ENCODE results near the gene AK4. TPM values are rescaled to one million over a fixed set of nuclear protein-coding genes. Genes with fewer than 3 reads are reported as not detected.

AK4 gene
- total and polyA plus RNA-seq, 2 experiments from 2014 or later = 61.5 to 76.1 TPM

DNA sequence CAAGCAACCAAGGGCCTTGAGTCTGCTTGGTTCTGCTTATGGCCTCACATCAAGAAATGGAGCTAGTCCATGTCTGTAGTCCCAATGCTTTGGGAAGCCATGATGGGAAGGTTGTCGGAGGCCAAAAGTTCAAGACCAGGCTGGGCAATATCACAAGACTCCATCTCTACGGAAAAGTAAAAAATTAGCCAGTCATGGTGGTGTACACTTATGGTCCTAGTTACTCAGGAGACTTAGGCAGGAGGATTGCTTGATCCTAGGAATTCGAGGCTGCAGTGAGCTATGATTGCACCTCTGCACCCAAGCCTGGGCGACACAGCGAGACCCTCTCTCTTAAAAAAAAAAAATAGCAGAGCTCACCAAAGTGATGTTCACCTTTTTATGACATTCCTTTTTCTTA is 81.2 kb downstream of the AK4 start:
- H3K36me3 ChIP-seq (replicated peaks; ENCODE audit: insufficient read depth, low read depth) = no peaks in the 10 kb centered on the region
- H3K4me2 ChIP-seq = no peak overlapping the region
- H2AFZ ChIP-seq = no peak overlapping the region
- H3K27me3 ChIP-seq = no peaks in the 10 kb centered on the region
- H3K4me1 ChIP-seq (ENCODE audit: insufficient read depth) = no peaks in the 10 kb centered on the region
- H4K20me1 ChIP-seq (ENCODE audit: insufficient read depth, poor library complexity, severe bottlenecking) = no peaks in the 10 kb centered on the region
- no peaks in the 10 kb centered on the region for H3K9me2 ChIP-seq (replicated peaks; ENCODE audit: insufficient read depth)
- H3K79me2 ChIP-seq = no peaks in the 10 kb centered on the region
- H3K9me3 ChIP-seq (ENCODE audit: low read depth) = no peaks in the 10 kb centered on the region
- TF ChIP-seq EZH2 (IDR thresholded peaks at IDR 0.05; ENCODE audit: borderline replicate concordance) = no peak
- no peak for TF ChIP-seq EZH2phosphoT487 (IDR thresholded peaks at IDR 0.05; ENCODE audit: low read depth, severe bottlenecking, unreplicated experiment)
- TF ChIP-seq, protein P1, sequence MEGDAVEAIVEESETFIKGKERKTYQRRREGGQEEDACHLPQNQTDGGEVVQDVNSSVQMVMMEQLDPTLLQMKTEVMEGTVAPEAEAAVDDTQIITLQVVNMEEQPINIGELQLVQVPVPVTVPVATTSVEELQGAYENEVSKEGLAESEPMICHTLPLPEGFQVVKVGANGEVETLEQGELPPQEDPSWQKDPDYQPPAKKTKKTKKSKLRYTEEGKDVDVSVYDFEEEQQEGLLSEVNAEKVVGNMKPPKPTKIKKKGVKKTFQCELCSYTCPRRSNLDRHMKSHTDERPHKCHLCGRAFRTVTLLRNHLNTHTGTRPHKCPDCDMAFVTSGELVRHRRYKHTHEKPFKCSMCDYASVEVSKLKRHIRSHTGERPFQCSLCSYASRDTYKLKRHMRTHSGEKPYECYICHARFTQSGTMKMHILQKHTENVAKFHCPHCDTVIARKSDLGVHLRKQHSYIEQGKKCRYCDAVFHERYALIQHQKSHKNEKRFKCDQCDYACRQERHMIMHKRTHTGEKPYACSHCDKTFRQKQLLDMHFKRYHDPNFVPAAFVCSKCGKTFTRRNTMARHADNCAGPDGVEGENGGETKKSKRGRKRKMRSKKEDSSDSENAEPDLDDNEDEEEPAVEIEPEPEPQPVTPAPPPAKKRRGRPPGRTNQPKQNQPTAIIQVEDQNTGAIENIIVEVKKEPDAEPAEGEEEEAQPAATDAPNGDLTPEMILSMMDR (IDR thresholded peaks at IDR 0.05; ENCODE audit: poor library complexity) = no peak
- no peak overlapping the region for H3K4me3 ChIP-seq
- 95% methylated on average over 5 of the region's 5 CpGs for WGBS (ENCODE audit: low lambda C conversion rate, missing lambda C conversion rate)
- no peak for DNase-seq (ENCODE audit: low spot score)
- H3K27ac ChIP-seq = no peak overlapping the region

DNA sequence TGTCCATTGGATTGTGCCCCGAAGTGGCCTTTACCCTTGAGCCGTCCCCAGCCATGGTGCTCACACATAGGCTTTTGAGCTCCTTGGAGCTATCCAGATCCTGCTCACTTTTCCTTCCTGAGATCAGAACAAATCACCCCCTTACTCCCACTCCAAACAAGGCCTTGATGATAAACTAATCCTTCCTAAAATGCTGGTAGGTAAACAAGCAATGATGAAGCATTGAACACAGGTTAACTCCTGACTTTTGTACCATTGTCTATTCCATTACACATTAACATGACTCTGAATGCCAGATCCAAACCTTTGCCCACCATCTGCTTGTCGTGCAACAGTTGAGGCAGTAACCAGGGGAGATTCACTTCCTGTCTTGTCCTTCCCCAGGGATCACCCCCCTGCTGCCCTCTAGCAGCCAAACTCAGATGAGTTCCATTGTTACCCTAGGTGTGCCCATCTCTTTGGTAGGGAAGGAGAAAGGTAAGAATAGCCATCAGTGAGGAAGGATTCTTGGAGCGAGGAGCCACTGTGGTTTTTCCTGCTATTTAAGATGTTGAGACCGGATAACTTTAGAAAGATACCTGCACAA is 81.8 kb downstream of the AK4 start:
- H4K20me1 ChIP-seq (ENCODE audit: insufficient read depth, poor library complexity, severe bottlenecking) = no peaks in the 10 kb centered on the region
- H3K4me3 ChIP-seq = no peak overlapping the region
- H3K27ac ChIP-seq = no peak overlapping the region
- H3K9me3 ChIP-seq (ENCODE audit: low read depth) = no peaks in the 10 kb centered on the region
- no peaks in the 10 kb centered on the region for H3K9me2 ChIP-seq (replicated peaks; ENCODE audit: insufficient read depth)
- WGBS (ENCODE audit: low lambda C conversion rate, missing lambda C conversion rate) = 80% methylated on average over 5 of the region's 5 CpGs
- DNase-seq (ENCODE audit: low spot score) = no peak
- TF ChIP-seq EZH2phosphoT487 (IDR thresholded peaks at IDR 0.05; ENCODE audit: low read depth, severe bottlenecking, unreplicated experiment) = no peak
- no peak for TF ChIP-seq EZH2 (IDR thresholded peaks at IDR 0.05; ENCODE audit: borderline replicate concordance)
- TF ChIP-seq, protein P1 (IDR thresholded peaks at IDR 0.05; ENCODE audit: poor library complexity) = no peak
- no peaks in the 10 kb centered on the region for H3K4me1 ChIP-seq (ENCODE audit: insufficient read depth)
- no peak overlapping the region for H2AFZ ChIP-seq
- H3K27me3 ChIP-seq = no peaks in the 10 kb centered on the region
- H3K79me2 ChIP-seq = no peaks in the 10 kb centered on the region
- no peaks in the 10 kb centered on the region for H3K36me3 ChIP-seq (replicated peaks; ENCODE audit: insufficient read depth, low read depth)
- H3K4me2 ChIP-seq = no peak overlapping the region

DNA sequence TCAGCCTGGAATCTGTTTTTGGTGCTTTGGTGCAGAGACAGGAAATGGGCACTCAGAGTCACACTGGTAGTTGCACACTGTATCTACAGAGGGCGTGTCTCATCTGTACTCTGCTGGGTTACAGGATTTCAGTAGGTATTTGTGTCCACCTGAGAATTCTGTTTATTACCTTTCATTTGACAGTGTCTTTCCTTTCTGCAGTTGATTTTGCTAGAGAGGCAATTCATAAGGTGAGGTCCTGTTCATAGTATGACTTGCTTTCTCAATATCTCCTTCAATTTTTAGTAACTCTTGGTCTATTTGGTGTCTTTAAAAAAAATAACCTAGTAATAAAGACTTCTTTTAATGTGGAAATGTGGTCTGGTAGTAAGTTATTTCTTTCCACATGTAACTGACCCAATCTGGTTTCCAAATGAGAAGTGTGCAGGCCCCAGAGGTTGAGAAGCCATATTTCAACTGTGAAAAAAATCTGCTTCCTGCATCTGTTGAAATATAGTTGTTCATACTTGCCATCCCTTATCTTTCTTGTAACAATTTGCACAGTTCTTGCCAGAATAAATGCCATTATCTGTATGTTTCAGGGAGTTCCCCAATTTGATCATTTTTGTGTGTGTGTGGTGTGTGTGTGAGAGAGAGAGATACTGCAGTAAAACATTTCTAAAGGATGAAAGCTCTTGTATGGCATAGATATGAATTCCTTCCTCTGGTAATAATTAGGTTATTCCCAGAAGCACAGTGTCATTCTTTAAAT is 82.9 kb downstream of the AK4 start:
- Histone ChIP-seq H3K36me3 (replicated peaks; ENCODE audit: insufficient read depth, low read depth) (no peaks in the 10 kb centered on the region), H3K27me3 (no peaks in the 10 kb centered on the region), H3K4me2 (no peak overlapping the region), H3K27ac (no peak overlapping the region), H4K20me1 (ENCODE audit: insufficient read depth, poor library complexity, severe bottlenecking) (no peaks in the 10 kb centered on the region), H3K79me2 (no peaks in the 10 kb centered on the region), H3K9me3 (ENCODE audit: low read depth) (no peaks in the 10 kb centered on the region), H2AFZ (no peak overlapping the region), H3K9me2 (replicated peaks; ENCODE audit: insufficient read depth) (no peaks in the 10 kb centered on the region), H3K4me3 (no peak overlapping the region), H3K4me1 (ENCODE audit: insufficient read depth) (no peaks in the 10 kb centered on the region)
- WGBS (ENCODE audit: low lambda C conversion rate, missing lambda C conversion rate) = 94% methylated on average over 1 of the region's 1 CpG
- no peak for DNase-seq (ENCODE audit: low spot score)
- no peak for TF ChIP-seq EZH2phosphoT487 (IDR thresholded peaks at IDR 0.05; ENCODE audit: low read depth, severe bottlenecking, unreplicated experiment)
- no peak for TF ChIP-seq EZH2 (IDR thresholded peaks at IDR 0.05; ENCODE audit: borderline replicate concordance)
- TF ChIP-seq, protein P1 (IDR thresholded peaks at IDR 0.05; ENCODE audit: poor library complexity) = no peak
